ENCODE data around the gene CAPZA2.

The CAPZA2 gene

GRCh38 chr7:116859323-116859722, 3.1 kb upstream of the CAPZA2 start:
- no peak for DNase-seq

GRCh38 chr7:116861717-116862116, 670 bp upstream of the CAPZA2 start:
- no peak for DNase-seq

GRCh38 chr7:116862951-116863670, 724 bp downstream of the CAPZA2 start:
- peak; percentile 79 for DNase-seq

- peak; percentile 9 for DNase-seq
Measured at GRCh38 chr7:116863936-116864500, 1.6 kb downstream of the CAPZA2 start.

GRCh38 chr7:116871061-116871700, 8.8 kb downstream of the CAPZA2 start:
- DNase-seq: no peak

GRCh38 chr7:116872026-116872425, 9.6 kb downstream of the CAPZA2 start:
- no peak for DNase-seq

GRCh38 chr7:116873619-116874018, 11.2 kb downstream of the CAPZA2 start:
- DNase-seq: no peak

GRCh38 chr7:116876664-116877442, 14.5 kb downstream of the CAPZA2 start:
- no peak for DNase-seq

GRCh38 chr7:116877443-116878217, 15.2 kb downstream of the CAPZA2 start:
- DNase-seq: no peak

GRCh38 chr7:116884691-116885090, 22.3 kb downstream of the CAPZA2 start:
- no peak for DNase-seq

GRCh38 chr7:116885724-116886123, 23.3 kb downstream of the CAPZA2 start:
- no peak for DNase-seq

- no peak for DNase-seq
Measured at GRCh38 chr7:116886543-116887156, 24.3 kb downstream of the CAPZA2 start.

GRCh38 chr7:116888895-116889294, 26.5 kb downstream of the CAPZA2 start:
- no peak for DNase-seq

GRCh38 chr7:116895849-116896248, 33.5 kb downstream of the CAPZA2 start:
- no peak for DNase-seq

- DNase-seq: no peak
Measured at GRCh38 chr7:116897661-116898060, 35.3 kb downstream of the CAPZA2 start.

- DNase-seq: no peak
Measured at GRCh38 chr7:116899308-116899707, 36.9 kb downstream of the CAPZA2 start.

GRCh38 chr7:116901143-116901542, 38.8 kb downstream of the CAPZA2 start:
- no peak for DNase-seq

GRCh38 chr7:116902867-116903266, 40.5 kb downstream of the CAPZA2 start:
- DNase-seq: no peak

GRCh38 chr7:116906391-116906790, 44.0 kb downstream of the CAPZA2 start:
- no peak for DNase-seq

GRCh38 chr7:116910383-116910782, 48.0 kb downstream of the CAPZA2 start:
- no peak for DNase-seq

GRCh38 chr7:116911801-116912200, 49.4 kb downstream of the CAPZA2 start:
- DNase-seq: no peak

Measured in right kidney (tissue), 1 donor.